Measurements from ENCODE around the gene PDE10A.

PDE10A gene

GRCh38 chr6:165448210-165448609 is 214.8 kb downstream of the PDE10A start:
- no peak for TF ChIP-seq CTCF (IDR thresholded peaks at IDR 0.05; ENCODE audit: low read depth, low read length, missing control alignments)
- no peak overlapping the region for H3K4me3 ChIP-seq (ENCODE audit: low read depth, low read length)
- DNase-seq (ENCODE audit: low read depth), result no peak

GRCh38 chr6:165447141-165447540 is 215.9 kb downstream of the PDE10A start:
- DNase-seq (ENCODE audit: low read depth), result no peak
- H3K4me3 ChIP-seq (ENCODE audit: low read depth, low read length), result no peak overlapping the region
- TF ChIP-seq CTCF (IDR thresholded peaks at IDR 0.05; ENCODE audit: low read depth, low read length, missing control alignments), result no peak

- no peak for TF ChIP-seq CTCF (IDR thresholded peaks at IDR 0.05; ENCODE audit: low read depth, low read length, missing control alignments)
Measured at GRCh38 chr6:165446331-165446730, 216.7 kb downstream of the PDE10A start.

GRCh38 chr6:165443462-165443861 is 219.6 kb downstream of the PDE10A start:
- no peak for TF ChIP-seq CTCF (IDR thresholded peaks at IDR 0.05; ENCODE audit: low read depth, low read length, missing control alignments)
- no peak overlapping the region for H3K4me3 ChIP-seq (ENCODE audit: low read depth, low read length)
- DNase-seq (ENCODE audit: low read depth), result no peak

More at GRCh38 chr6:165446331-165446730, 216.7 kb downstream of the PDE10A start:
- H3K4me3 ChIP-seq (ENCODE audit: low read depth, low read length), result no peak overlapping the region
- DNase-seq (ENCODE audit: low read depth), result no peak

GRCh38 chr6:165441181-165441580 is 221.9 kb downstream of the PDE10A start:
- no peak for DNase-seq (ENCODE audit: low read depth)
- no peak for TF ChIP-seq CTCF (IDR thresholded peaks at IDR 0.05; ENCODE audit: low read depth, low read length, missing control alignments)
- H3K4me3 ChIP-seq (ENCODE audit: low read depth, low read length), result no peak overlapping the region

- TF ChIP-seq CTCF (IDR thresholded peaks at IDR 0.05; ENCODE audit: low read depth, low read length, missing control alignments), result peak; percentile 29
- DNase-seq (ENCODE audit: low read depth), result peak; percentile 8
- no peak overlapping the region for H3K4me3 ChIP-seq (ENCODE audit: low read depth, low read length)
Measured at GRCh38 chr6:165439928-165440554, 223.0 kb downstream of the PDE10A start.

GRCh38 chr6:165426892-165427291 is 236.1 kb downstream of the PDE10A start:
- DNase-seq (ENCODE audit: low read depth), result no peak
- no peak overlapping the region for H3K4me3 ChIP-seq (ENCODE audit: low read depth, low read length)
- no peak for TF ChIP-seq CTCF (IDR thresholded peaks at IDR 0.05; ENCODE audit: low read depth, low read length, missing control alignments)
